GM12891 (cell line): Measurements from ENCODE around the gene UNC13A.

ENCODE experiments used
- PAX5 ChIP-seq: IDR thresholded peaks from 2 replicates; pipeline ENCODE4 v1.6.1; 2011; ENCODE audit warnings: low read length, moderate library complexity, mild to moderate bottlenecking; ENCODE audit not compliant: insufficient read depth, severe bottlenecking
- POLR2A ChIP-seq: IDR thresholded peaks from 2 replicates; pipeline ENCODE4 v1.6.1; 2011; ENCODE audit warnings: low read depth, low read length, control low read depth
- POLR2AphosphoS5 ChIP-seq: IDR thresholded peaks from 2 replicates; pipeline ENCODE4 v1.6.1; 2011; ENCODE audit warnings: low read depth, low read length, control low read depth

- TF ChIP-seq POLR2A (no peak), POLR2AphosphoS5 (no peak), PAX5 (no peak)
Measured at GRCh38 chr19:17553256-17553655, 134.9 kb downstream of the UNC13A start.
